ENCODE measurements around the gene HOMEZ.

GRCh38 chr14:23299986-23300686, 14.2 kb upstream of the HOMEZ start:
- TF ChIP-seq CTCF (IDR thresholded peaks at IDR 0.05) (no peak), POLR2A (IDR thresholded peaks at IDR 0.05) (no peak)
